Body of pancreas (tissue), 4 donors: ENCODE measurements around the gene S1PR1. TPM values are rescaled to one million over a fixed set of nuclear protein-coding genes. Genes with fewer than 3 reads are reported as not detected.
"Not testable (repeated sequence)": the region's sequence is repeated elsewhere in the genome, so short reads cannot be mapped to it uniquely, and the experiment has no call there.

Source experiments
- ATAC-seq: fragments of 150-250 bp; one replicate; pipeline ENCODE4 v1.9.1; 2016
- DNase-seq, 4 donors: peaks; one replicate each; pipeline ENCODE4 v3.0.0-alpha.2; 2019
- H3K27ac ChIP-seq, 4 donors: fragments of 200-600 bp; sonication (generic); 1 replicate in 3 of 4; 2 replicates in 1 of 4; pipeline versions ENCODE4 v1.5.1 to v1.6.1; 2016 to 2019; ENCODE audit warnings: mild to moderate bottlenecking in 1 of 4, mixed read lengths in 1 of 4, moderate library complexity in 1 of 4
- H3K27me3 ChIP-seq, 2 donors: fragments of 200-600 bp; sonication (generic); one replicate each; pipeline ENCODE4 v1.6.0; 2016; ENCODE audit warnings: mild to moderate bottlenecking in 1 of 2
- H3K36me3 ChIP-seq, 2 donors: fragments of 200-600 bp; sonication (generic); replicated peaks in 1 of 2; 2 replicates each; pipeline ENCODE4 v1.5.1; 2016; ENCODE audit warnings: low read depth in 2 of 2; ENCODE audit not compliant: insufficient read depth in 1 of 2
- H3K4me1 ChIP-seq: fragments of 200-600 bp; sonication (generic); one replicate; pipeline ENCODE4 v1.6.0; 2016
- H3K4me3 ChIP-seq, 2 donors: fragments of 200-600 bp; sonication (generic); 1 replicate in 1 of 2; 2 replicates in 1 of 2; pipeline ENCODE4 v1.5.1; 2016 to 2019
- H3K9me3 ChIP-seq, 3 donors: fragments of 200-600 bp; sonication (generic); 1 replicate in 2 of 3; 2 replicates in 1 of 3; pipeline ENCODE4 v1.5.1; 2016
- POLR2A ChIP-seq, 3 donors: fragments of 450-650 bp; IDR thresholded peaks; one replicate each; pipeline ENCODE4 v1.6.1; 2016; ENCODE audit warnings: antibody characterized with exemption in 3 of 3, mild to moderate bottlenecking in 2 of 3
- WGBS, 2 donors: methylation state at CpG; one replicate each; pipeline ENCODE4 v1.1.5; 2017; 5-methylcytosine and 5-hydroxymethylcytosine counted together
- intact Hi-C: fragments of 100-400 bp; cut with DNase I; formaldehyde crosslinking; loops from one replicate; pipeline ENCODE4 v1.15.1; 2023
- total RNA-seq, 2 donors: library from RNA; depleted of rRNA; stranded (reverse); fragments of >200 nt; gene quantifications; one replicate each; pipeline ENCODE4 v1.1.0, GENCODE V29; 2016
- TF ChIP-seq, protein P1 (sequence below), 7 experiments: fragments of 450-650 bp in 4 of 7; fragments of 200-600 bp in 3 of 7; sonication (generic) in 3 of 7; IDR thresholded peaks; one replicate each; pipeline ENCODE4 v1.5.1; 2016 to 2019; ENCODE audit warnings: antibody characterized with exemption in 7 of 7

The S1PR1 gene
- total RNA-seq, 2 donors from 2014 or later: 10.1 to 11.5 TPM

DNA sequence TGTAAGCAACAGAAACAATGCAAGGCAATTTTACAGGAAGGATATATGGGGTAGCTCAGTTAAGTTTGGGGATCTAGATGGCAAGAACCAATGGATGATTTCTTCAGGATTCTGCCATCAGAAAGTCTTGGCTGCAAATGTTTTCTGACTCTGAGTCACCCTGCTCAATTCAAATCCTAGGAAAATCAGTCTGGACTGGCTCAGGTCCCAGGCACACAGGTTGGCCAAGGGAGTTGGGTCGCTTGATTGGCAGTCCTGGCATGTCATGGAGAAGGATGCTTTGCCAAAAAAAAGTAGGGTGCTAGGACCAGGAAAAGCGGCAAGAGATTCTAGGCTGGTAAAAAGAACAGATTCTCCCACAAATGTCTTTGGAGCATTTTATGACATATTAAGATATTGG, 28.9 kb upstream of the S1PR1 start:
- ATAC-seq: no peak
- intact Hi-C loops: no loop called here
- DNase-seq: no peak
- 83 to 87% methylated on average over 2 of the region's 2 CpGs for WGBS, 2 donors
- H3K36me3 ChIP-seq: no peaks in the 10 kb centered on the region
- no peaks in the 10 kb centered on the region for H3K9me3 ChIP-seq
- no peak overlapping the region for H3K4me3 ChIP-seq
- no peak overlapping the region for H3K27ac ChIP-seq
- no peaks in the 10 kb centered on the region for H3K27me3 ChIP-seq
- H3K4me1 ChIP-seq: no peaks in the 10 kb centered on the region
- TF ChIP-seq POLR2A (IDR thresholded peaks at IDR 0.05): no peak
- TF ChIP-seq, protein P1, sequence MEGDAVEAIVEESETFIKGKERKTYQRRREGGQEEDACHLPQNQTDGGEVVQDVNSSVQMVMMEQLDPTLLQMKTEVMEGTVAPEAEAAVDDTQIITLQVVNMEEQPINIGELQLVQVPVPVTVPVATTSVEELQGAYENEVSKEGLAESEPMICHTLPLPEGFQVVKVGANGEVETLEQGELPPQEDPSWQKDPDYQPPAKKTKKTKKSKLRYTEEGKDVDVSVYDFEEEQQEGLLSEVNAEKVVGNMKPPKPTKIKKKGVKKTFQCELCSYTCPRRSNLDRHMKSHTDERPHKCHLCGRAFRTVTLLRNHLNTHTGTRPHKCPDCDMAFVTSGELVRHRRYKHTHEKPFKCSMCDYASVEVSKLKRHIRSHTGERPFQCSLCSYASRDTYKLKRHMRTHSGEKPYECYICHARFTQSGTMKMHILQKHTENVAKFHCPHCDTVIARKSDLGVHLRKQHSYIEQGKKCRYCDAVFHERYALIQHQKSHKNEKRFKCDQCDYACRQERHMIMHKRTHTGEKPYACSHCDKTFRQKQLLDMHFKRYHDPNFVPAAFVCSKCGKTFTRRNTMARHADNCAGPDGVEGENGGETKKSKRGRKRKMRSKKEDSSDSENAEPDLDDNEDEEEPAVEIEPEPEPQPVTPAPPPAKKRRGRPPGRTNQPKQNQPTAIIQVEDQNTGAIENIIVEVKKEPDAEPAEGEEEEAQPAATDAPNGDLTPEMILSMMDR (IDR thresholded peaks at IDR 0.05): no peak

DNA sequence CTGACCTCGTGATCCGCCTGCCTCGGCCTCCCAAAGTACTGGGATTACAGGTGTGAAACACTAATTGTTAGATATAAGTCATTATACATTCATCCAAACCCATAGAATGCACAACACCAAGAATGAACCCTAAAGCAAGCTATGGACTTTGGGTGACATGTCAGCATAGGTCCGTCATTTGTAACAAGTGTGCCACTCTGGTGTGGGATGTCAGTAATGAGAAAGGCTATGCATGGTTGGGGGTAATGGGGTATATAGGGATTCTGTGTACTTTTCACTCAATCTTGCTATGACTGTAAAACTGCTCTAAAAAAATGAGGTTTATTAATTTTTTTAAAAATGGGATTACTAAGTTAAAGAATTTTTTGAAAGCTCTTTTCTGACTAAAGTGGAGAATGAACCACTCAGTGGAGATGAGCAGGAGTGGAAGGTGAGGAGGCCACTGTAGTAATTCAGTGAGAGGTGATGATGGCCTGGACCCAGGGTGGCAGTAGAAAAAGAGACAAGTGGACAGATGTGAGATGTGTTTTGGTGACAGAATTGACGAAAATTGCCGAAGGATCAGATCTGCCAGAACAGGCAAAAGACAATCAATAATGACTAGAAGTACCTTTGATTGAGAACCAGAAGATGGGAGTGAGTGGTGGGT, 21.3 kb upstream of the S1PR1 start:
- TF ChIP-seq, protein P1 (IDR thresholded peaks at IDR 0.05): no peak
- TF ChIP-seq POLR2A (IDR thresholded peaks at IDR 0.05): no peak
- intact Hi-C loops: no loop called here
- H3K9me3 ChIP-seq: no peaks in the 10 kb centered on the region
- no peak overlapping the region for H3K27ac ChIP-seq
- H3K36me3 ChIP-seq: no peaks in the 10 kb centered on the region
- no peak overlapping the region for H3K4me3 ChIP-seq
- ATAC-seq: no peak
- no peaks in the 10 kb centered on the region for H3K27me3 ChIP-seq
- 84 to 85% methylated on average over 6 of the region's 6 CpGs for WGBS, 2 donors
- peaks cover 4% of the 10 kb centered on the region for H3K4me1 ChIP-seq
- no peak for DNase-seq

DNA sequence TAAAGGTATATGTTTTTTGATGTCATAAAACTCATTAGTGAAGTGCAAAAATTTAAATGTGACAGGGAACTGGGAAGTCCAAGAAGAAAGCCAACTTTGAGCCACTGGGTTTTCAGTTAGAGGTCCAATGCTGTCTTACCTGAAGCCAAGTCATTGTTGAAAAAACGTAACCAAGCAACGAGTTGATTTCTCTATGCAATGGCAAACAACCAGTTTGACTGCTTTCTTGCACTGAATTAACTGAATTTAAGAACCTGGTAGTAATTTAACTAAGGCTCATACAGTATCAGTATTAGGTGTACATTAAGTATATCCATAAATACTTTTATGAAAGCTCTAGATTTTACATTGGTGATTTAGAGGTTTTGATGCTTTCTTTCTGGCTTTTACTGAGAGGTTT, 20.2 kb upstream of the S1PR1 start:
- no peak overlapping the region for H3K27ac ChIP-seq
- intact Hi-C loops: no loop called here
- no peaks in the 10 kb centered on the region for H3K36me3 ChIP-seq
- H3K4me3 ChIP-seq: no peak overlapping the region
- peaks cover 4% of the 10 kb centered on the region for H3K4me1 ChIP-seq
- H3K27me3 ChIP-seq: no peaks in the 10 kb centered on the region
- TF ChIP-seq, protein P1 (IDR thresholded peaks at IDR 0.05): no peak
- no peak for TF ChIP-seq POLR2A (IDR thresholded peaks at IDR 0.05)
- ATAC-seq (no peak), DNase-seq (no peak)
- 13 to 19% methylated on average over 2 of the region's 2 CpGs for WGBS, 2 donors
- no peaks in the 10 kb centered on the region for H3K9me3 ChIP-seq

DNA sequence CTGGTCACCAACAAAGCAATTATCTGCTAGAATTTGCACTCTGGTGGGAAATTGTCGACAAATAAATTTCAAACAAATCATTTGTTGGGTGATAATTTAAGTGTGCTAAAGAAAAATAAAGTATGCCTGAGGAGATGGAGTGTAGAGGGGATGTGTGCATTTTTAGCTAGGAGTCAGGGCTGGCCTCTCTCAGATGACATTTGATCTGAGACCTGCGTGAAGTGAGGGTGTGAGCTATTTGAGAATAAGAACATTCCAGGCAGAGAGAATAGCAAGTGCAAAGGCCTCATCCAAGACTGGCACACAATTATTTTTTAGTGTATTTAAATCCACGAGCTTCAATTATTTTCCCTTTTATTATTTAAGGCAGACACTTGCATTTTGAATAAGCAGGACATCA, 19.7 kb upstream of the S1PR1 start:
- TF ChIP-seq, protein P1 (IDR thresholded peaks at IDR 0.05): no peak
- no peak for TF ChIP-seq POLR2A (IDR thresholded peaks at IDR 0.05)
- DNase-seq (no peak), ATAC-seq (no peak)
- intact Hi-C loops: no loop called here
- Histone ChIP-seq H3K4me1 (peaks cover 4% of the 10 kb centered on the region), H3K27ac (no peak overlapping the region), H3K36me3 (no peaks in the 10 kb centered on the region), H3K27me3 (no peaks in the 10 kb centered on the region), H3K9me3 (no peaks in the 10 kb centered on the region), H3K4me3 (no peak overlapping the region)
- 62 to 70% methylated on average over 3 of the region's 3 CpGs for WGBS, 2 donors

DNA sequence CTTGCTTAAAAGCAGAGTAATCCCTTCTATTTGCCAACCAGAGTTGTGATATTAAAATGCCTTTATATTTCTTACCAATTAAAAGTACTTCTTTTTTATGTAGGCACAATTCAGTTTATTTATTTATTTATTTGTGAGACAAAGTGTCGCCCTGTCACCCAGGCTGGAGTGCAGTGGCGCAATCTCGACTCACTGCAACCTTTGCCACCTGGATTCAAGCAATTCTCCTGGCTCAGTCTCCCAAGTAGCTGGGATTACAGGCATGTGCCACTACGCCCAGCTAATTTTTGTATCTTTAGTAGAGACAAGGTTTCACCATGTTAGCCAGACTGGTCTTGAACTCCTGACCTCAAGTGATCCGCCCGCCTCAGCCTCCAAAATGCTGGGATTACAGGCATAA, 17.9 kb upstream of the S1PR1 start:
- H3K4me3 ChIP-seq, H3K9me3 ChIP-seq, H3K36me3 ChIP-seq, H3K27me3 ChIP-seq, DNase-seq, H3K27ac ChIP-seq, intact Hi-C loops, ATAC-seq, H3K4me1 ChIP-seq: not testable (repeated sequence)
- WGBS, 2 donors: 90% methylated on average over 6 of the region's 6 CpGs
